ENCODE data around the gene SEMA6B. TPM values are rescaled to one million over a fixed set of nuclear protein-coding genes. Genes with fewer than 3 reads are reported as not detected.
A peak's percentile ranks its signal among the peaks of the same experiment; 100 is the strongest.
"Not testable (repeated sequence)": the region's sequence is repeated elsewhere in the genome, so short reads cannot be mapped to it uniquely, and the experiment has no call there.

The SEMA6B gene, protein sequence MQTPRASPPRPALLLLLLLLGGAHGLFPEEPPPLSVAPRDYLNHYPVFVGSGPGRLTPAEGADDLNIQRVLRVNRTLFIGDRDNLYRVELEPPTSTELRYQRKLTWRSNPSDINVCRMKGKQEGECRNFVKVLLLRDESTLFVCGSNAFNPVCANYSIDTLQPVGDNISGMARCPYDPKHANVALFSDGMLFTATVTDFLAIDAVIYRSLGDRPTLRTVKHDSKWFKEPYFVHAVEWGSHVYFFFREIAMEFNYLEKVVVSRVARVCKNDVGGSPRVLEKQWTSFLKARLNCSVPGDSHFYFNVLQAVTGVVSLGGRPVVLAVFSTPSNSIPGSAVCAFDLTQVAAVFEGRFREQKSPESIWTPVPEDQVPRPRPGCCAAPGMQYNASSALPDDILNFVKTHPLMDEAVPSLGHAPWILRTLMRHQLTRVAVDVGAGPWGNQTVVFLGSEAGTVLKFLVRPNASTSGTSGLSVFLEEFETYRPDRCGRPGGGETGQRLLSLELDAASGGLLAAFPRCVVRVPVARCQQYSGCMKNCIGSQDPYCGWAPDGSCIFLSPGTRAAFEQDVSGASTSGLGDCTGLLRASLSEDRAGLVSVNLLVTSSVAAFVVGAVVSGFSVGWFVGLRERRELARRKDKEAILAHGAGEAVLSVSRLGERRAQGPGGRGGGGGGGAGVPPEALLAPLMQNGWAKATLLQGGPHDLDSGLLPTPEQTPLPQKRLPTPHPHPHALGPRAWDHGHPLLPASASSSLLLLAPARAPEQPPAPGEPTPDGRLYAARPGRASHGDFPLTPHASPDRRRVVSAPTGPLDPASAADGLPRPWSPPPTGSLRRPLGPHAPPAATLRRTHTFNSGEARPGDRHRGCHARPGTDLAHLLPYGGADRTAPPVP
- 6.0 TPM for total RNA-seq

DNA sequence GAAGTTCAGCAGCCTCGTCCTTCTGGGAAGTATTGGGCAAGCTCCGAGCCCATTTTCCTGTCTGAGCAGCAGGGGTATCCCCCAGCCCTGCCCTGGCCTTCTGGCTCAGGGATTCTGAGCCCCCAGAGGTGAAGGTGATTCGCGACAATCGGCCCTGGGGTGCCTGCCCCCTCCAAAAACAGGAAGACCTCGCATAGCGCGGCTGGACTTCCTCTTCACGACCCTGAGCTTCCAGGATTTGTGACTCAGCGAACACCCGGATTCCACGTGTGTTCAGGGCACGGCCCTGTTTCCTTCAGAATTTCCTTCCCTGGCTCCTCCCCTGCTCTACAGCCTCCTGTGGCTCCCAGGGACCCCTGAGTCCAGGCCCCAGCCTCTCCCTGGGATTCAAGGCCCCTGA lies at the start of gene SEMA6B:
Gene SEMA6B, minus strand, starts transcription at position 116 of the 400 bp plus-strand sequence. CDS start 1,227 bp downstream, outside the sequence.
- peaks cover 43% of the 10 kb centered on the region for H3K4me1 ChIP-seq (ENCODE audit: insufficient read depth, low read length)
- no peaks in the 10 kb centered on the region for H3K9me3 ChIP-seq (ENCODE audit: low read depth, low read length)
- H3K27me3 ChIP-seq (ENCODE audit: insufficient read depth, low read length) = no peaks in the 10 kb centered on the region
- H3K4me3 ChIP-seq (ENCODE audit: low read length) = peak within 1 kb of the TSS; percentile 4

DNA sequence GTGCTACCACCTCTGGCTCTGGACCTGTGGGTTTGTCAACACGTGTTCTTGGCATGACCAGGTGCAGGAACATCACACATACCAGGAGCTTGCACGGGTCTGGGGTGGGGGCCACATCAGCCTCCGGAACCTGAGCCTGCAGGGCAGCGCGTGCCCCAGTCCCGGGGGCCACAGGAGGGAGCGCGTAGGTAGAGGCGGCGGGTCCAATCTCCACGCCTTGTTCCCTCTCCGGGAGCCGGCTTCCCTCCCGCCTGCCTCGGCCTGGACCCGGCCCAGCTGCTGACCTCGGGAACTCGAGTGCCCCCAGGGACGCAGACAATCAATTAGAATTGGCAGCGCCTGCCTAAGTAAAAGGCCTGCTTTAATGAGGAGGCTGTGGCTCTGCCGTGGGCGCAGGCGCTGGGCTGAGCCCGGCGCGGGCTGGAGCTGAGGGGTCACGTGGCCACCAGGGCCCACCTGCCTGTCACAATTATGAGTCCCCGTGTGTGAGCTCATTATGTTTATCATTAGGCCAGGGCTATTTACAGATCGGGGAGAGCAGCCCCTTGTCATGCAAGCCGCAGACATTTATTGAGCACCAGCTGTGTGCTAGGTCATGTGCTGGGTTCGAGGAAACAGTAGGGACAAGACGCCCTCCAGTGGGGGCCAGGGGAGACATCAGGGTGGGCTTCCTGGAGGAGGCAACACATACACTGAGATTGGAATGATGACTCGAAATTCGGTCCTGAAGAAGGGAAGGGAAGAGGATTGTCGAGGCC lies 47.6 kb upstream of the SEMA6B start:
- H3K4me3 ChIP-seq (ENCODE audit: low read length) = no peak overlapping the region
- H3K9me3 ChIP-seq (ENCODE audit: low read depth, low read length) = no peaks in the 10 kb centered on the region
- H3K4me1 ChIP-seq (ENCODE audit: insufficient read depth, low read length) = peaks cover 32% of the 10 kb centered on the region
- H3K27me3 ChIP-seq (ENCODE audit: insufficient read depth, low read length) = peaks cover 2% of the 10 kb centered on the region

DNA sequence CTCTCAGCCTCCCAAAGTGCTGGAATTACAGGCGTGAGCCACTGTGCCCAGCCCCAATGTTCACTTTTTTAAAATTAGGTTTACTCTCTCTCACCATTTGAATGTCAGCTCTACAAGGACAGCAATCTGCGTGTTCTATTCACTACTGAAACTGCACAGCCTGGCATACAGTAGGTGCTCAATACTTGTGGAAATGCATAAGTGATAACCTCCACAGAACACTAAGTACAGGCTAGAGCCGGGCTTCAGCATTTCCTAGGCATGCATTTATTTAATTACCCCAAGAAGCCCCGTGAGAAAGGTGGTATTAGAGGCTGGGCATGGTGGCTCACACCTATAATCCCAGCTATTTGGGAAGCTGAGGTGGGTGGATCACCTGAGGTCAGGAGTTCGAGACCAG lies 46.7 kb upstream of the SEMA6B start:
- Histone ChIP-seq H3K27me3 (ENCODE audit: insufficient read depth, low read length) (peaks cover 2% of the 10 kb centered on the region), H3K4me3 (ENCODE audit: low read length) (no peak overlapping the region), H3K9me3 (ENCODE audit: low read depth, low read length) (no peaks in the 10 kb centered on the region), H3K4me1 (ENCODE audit: insufficient read depth, low read length) (peaks cover 23% of the 10 kb centered on the region)

DNA sequence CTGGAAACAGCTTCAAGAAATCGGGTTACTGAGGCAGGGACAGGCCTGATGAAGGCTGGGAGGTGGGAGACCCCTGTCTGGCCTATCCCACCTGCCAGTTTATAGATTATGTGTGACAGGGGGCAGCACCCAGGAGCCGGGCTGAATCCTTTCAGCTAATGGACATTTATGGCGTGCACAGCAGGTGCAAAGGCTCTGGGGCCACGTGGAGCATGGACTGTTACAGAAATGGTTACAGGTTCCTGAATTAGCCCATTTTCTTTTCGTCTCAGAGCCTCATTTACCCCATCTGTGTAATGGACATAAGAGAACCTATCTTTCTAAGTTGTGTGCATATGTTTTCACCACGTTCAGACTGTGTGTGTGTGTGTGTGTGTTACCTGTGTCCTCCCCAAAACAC lies 45.4 kb upstream of the SEMA6B start:
- H3K27me3 ChIP-seq (ENCODE audit: insufficient read depth, low read length) = peaks cover 2% of the 10 kb centered on the region
- H3K4me1 ChIP-seq (ENCODE audit: insufficient read depth, low read length) = peaks cover 10% of the 10 kb centered on the region
- H3K9me3 ChIP-seq (ENCODE audit: low read depth, low read length) = no peaks in the 10 kb centered on the region
- no peak overlapping the region for H3K4me3 ChIP-seq (ENCODE audit: low read length)

DNA sequence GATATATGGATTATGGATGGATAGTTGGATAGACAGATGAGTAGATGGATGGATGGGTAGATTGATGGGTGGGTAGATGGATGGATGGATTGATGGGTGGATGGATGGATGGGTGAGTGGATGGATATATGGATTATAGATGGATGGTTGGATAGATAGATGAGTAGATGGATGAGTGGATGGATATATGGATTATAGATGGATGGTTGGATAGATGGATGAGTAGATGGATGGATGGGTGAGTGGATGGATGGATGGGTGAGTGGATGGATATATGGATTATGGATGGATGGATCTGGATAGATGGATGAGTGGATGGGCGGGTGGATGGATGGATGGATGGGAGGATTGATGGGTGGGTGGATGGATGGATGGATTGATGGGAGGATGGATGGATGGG lies 43.4 kb upstream of the SEMA6B start:
- Histone ChIP-seq H3K4me3 (ENCODE audit: low read length) (no peak overlapping the region), H3K27me3 (ENCODE audit: insufficient read depth, low read length) (peaks cover 6% of the 10 kb centered on the region), H3K9me3 (ENCODE audit: low read depth, low read length) (no peaks in the 10 kb centered on the region), H3K4me1 (ENCODE audit: insufficient read depth, low read length) (peaks cover 10% of the 10 kb centered on the region)

DNA sequence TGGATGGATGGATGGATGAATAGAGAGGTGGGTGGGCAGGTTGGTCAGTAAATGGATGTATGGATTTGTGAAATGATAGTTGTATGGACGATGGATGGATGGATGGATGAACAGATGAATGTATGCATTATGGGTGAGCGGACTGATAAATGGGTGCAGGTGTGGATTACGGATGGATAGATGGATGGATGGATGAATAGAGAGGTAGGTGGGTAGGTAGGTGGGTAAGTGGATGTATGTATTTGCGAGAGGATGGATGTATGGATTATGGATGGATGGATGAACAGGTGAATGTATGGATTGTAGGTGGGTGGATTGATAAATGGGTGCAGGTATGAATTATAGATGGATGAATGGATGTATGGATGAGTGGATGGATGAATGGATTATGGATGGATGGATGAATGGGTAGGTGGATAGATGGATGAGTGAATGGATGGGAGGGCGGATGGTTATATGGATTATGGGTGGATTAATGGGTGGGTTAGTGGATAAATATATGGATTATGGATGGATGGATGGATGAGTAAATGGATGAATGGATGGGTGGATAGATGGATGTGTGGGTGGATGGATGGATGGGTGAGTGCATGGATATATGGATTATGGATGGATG lies 42.8 kb upstream of the SEMA6B start:
- peaks cover 9% of the 10 kb centered on the region for H3K27me3 ChIP-seq (ENCODE audit: insufficient read depth, low read length)
- no peak overlapping the region for H3K4me3 ChIP-seq (ENCODE audit: low read length)
- H3K9me3 ChIP-seq (ENCODE audit: low read depth, low read length) = no peaks in the 10 kb centered on the region
- H3K4me1 ChIP-seq (ENCODE audit: insufficient read depth, low read length) = peaks cover 12% of the 10 kb centered on the region

DNA sequence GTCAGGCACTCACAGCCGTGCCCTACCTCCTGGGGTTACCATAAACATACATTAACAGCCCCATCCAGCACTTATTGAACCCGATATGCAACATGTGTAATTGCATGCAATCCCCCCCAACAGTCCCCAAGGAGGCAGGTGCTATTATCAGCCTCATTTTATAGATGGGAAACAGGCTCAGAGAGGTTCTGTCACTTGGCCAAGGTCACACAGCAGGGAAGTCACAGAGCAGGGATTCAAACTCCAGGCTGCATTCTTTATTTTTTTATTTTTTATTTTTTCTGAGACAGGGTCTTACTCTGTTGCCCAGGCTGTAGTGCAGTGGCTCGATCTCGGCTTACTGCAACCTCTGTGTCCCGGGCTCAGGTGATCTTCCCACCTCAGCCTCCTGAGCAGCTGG lies 41.4 kb upstream of the SEMA6B start:
- Histone ChIP-seq H3K4me3 (ENCODE audit: low read length) (no peak overlapping the region), H3K9me3 (ENCODE audit: low read depth, low read length) (no peaks in the 10 kb centered on the region), H3K27me3 (ENCODE audit: insufficient read depth, low read length) (peaks cover 10% of the 10 kb centered on the region), H3K4me1 (ENCODE audit: insufficient read depth, low read length) (peaks cover 9% of the 10 kb centered on the region)

DNA sequence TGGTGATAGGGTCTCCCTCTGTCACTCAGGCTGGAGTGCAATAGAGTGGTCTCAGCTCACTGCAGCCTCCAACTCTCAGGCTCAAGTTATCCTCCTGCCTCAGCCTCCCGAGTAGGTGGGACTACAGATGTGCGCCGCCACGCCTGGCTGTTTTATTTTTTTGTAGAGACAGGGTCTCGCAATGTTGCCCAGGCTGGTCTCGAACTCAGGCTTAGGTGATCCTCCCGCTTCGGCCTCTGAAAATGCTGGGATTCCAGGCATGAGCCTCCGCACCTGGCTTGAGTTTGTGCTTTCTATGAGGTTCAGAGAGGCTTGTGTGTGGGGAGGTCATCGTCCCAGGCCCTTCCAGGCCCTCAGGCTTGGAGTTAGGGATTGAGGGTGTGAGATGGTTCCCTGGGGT lies 40.6 kb upstream of the SEMA6B start:
- Histone ChIP-seq H3K4me3 (ENCODE audit: low read length) (no peak overlapping the region), H3K4me1 (ENCODE audit: insufficient read depth, low read length) (peaks cover 9% of the 10 kb centered on the region), H3K9me3 (ENCODE audit: low read depth, low read length) (no peaks in the 10 kb centered on the region), H3K27me3 (ENCODE audit: insufficient read depth, low read length) (peaks cover 10% of the 10 kb centered on the region)

DNA sequence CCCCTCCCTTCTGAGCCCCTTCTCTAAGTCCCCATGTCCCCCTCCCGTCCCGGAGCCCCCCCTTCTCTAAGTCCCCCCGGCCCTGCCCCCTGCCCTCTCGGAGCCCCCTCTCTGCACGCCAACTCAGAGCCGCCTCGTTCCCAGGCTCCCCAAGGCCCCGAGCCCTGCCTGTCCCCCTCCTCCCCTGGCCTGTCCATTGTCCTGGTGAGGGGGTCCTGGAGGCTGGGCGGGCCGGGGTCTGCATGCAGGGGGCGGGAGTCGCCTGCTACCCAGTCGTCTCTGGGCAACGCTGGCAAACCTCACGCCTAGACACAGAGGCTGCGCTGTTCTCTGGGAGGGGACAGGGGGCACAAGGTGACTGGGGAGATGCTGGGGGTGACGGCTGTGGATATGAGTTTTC lies 39.2 kb upstream of the SEMA6B start:
- H3K27me3 ChIP-seq (ENCODE audit: insufficient read depth, low read length) = peaks cover 10% of the 10 kb centered on the region

DNA sequence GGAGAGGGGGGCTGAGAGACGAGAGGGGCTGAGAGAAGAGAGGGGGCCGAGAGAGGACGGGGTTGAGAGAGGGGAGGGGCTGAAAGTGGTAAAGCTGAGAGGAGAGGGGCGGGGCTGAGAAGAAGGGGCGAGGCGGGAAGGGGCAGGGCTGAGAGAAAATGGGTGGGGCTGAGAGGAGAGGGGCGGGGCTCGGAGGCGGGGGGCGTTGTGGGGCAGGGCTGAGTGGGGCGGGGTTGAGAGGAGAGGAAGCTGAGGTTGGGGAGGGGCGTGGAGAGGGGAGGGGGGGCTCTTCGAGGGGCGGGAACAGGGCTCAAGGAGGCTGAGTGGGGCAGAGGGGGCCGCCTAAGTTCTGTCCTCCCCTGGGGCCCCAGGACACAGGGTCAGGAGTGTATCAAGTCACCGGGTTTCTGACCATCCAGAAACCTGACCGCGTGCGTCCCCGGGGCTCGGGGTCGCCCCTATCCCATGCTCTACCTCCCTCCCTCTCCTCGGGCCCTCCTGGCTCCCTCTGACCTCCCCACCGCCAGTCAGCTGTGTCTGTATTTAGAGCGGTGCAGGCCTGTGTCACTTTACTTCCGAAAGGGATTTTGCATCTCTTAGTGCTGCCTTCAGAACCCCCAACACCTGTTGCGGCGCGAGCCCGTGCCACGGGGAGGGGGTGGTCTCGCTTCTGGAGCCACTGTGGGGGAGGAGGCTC lies 38.6 kb upstream of the SEMA6B start:
- H3K9me3 ChIP-seq (ENCODE audit: low read depth, low read length) = no peaks in the 10 kb centered on the region
- H3K27me3 ChIP-seq (ENCODE audit: insufficient read depth, low read length) = peaks cover 10% of the 10 kb centered on the region
- no peak overlapping the region for H3K4me3 ChIP-seq (ENCODE audit: low read length)
- peaks cover 9% of the 10 kb centered on the region for H3K4me1 ChIP-seq (ENCODE audit: insufficient read depth, low read length)

More for the DNA sequence above, 39.2 kb upstream of the SEMA6B start:
- no peak overlapping the region for H3K4me3 ChIP-seq (ENCODE audit: low read length)
- peaks cover 9% of the 10 kb centered on the region for H3K4me1 ChIP-seq (ENCODE audit: insufficient read depth, low read length)
- no peaks in the 10 kb centered on the region for H3K9me3 ChIP-seq (ENCODE audit: low read depth, low read length)

DNA sequence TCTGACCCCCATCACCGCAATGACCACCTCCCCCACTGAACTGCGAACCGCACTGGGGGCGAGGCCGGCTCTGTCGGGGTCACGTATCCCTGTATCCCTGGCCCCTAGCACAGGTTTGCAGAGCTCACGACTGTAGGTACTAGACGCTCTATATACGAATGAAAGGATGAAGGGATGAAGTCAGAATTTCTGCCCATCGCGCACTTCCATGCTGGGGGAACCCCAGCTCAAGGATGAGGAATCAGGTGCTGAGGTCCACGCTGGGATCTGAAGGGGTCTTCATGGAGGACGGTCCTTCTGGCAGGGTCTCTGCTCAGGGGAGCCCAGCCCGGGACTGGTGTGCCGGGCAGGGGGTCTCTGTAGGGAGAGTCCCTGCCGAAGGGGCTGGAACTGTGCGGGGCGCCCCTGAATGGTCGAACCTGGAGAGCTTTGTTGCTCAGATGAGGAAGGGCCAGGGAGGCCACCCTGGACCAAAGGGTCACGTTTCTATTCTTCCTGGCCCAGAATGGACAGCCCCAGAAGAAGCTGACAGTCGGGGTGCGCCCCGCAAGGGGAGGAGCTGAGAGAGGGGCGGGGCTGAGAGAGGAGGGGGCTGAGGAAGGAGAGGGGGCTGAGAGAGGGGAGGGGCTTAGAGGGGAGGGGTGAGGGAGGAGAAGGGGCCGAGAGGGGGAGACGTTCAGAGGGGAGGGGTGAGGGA lies 37.9 kb upstream of the SEMA6B start:
- H3K27me3 ChIP-seq (ENCODE audit: insufficient read depth, low read length) = peaks cover 10% of the 10 kb centered on the region

DNA sequence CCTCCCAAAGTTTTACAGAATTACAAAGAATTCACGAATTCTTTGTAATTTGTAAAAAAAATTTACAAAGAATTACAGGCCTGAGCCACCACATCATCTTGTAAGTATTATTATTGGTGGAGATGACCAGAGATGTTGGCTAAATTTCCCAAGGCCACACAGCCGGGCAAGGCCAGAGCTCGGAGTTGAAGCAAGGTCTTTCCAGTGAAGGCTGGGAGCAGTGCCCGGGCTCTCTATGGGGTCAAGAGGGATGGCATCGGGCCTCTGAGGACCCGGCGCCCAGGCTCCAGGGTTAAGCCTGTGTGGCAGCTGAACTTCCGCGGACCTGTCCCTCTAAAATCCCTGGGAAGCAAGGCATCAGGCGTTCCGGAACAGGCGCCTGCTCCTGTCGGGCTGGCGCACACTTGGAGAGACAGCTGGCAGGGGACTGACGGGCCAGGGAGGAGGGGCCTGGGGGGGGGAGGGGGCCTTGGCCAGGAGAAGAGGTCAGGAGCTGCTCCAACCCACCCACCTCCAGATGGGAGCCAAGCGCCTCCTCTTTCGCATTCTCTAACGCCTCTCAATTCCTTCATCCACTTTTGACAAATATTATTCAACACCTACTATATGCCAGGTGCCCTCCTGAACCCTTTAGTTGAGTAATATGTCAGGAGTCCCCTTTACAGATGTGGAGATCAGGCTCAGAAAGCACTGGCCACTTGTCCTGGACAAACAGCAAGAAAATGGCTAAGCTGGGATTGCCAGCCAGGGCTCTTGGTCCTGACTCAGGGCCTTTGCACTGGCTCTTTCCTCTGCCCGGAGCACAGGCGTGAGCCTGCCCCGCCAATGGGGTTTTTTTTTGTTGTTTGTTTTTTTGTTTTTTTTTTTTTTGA lies 36.8 kb upstream of the SEMA6B start:
- peaks cover 10% of the 10 kb centered on the region for H3K27me3 ChIP-seq (ENCODE audit: insufficient read depth, low read length)
- H3K4me1 ChIP-seq (ENCODE audit: insufficient read depth, low read length) = peaks cover 9% of the 10 kb centered on the region
- H3K4me3 ChIP-seq (ENCODE audit: low read length) = no peak overlapping the region
- H3K9me3 ChIP-seq (ENCODE audit: low read depth, low read length) = no peaks in the 10 kb centered on the region

More for the DNA sequence above, 37.9 kb upstream of the SEMA6B start:
- Histone ChIP-seq H3K4me3 (ENCODE audit: low read length) (no peak overlapping the region), H3K9me3 (ENCODE audit: low read depth, low read length) (no peaks in the 10 kb centered on the region), H3K4me1 (ENCODE audit: insufficient read depth, low read length) (peaks cover 9% of the 10 kb centered on the region)

DNA sequence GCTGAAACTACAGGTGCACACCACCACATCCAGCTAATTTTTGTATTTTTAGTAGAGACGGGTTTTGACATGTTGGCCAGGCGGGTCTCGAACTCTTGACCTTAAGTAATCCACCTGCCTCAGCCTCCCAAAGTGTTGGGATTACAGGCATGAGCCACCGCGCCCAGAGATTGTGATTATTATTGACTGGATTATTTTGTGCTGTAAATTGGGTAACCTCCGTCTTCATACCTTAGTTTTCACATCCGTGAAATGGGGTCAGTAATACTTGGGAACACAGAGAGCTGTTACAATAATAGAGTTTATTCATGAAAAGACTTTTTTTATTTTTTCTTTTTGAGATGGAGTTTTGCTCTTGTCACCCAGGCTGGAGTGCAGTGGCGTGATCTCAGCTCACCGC lies 35.7 kb upstream of the SEMA6B start:
- H3K4me3 ChIP-seq (ENCODE audit: low read length); H3K4me1 ChIP-seq (ENCODE audit: insufficient read depth, low read length): not testable (repeated sequence)
- peaks cover 10% of the 10 kb centered on the region for H3K27me3 ChIP-seq (ENCODE audit: insufficient read depth, low read length)

More for the DNA sequence above, 35.7 kb upstream of the SEMA6B start:
- H3K9me3 ChIP-seq (ENCODE audit: low read depth, low read length) = not testable (repeated sequence)
